Midbrain (tissue), 1 donor: ENCODE measurements around the gene ZSWIM7.
"Not testable (repeated sequence)": the region's sequence is repeated elsewhere in the genome, so short reads cannot be mapped to it uniquely, and the experiment has no call there.

Experiments
- DNase-seq: peaks from one replicate; lab custom pipeline; 2025; lab: John Stamatoyannopoulos, UW

ZSWIM7 gene

GRCh38 chr17:15957608-15958307, 41.7 kb downstream of the ZSWIM7 start:
- no peak for DNase-seq

- no peak for DNase-seq
Observed at GRCh38 chr17:15957206-15957605, 42.3 kb downstream of the ZSWIM7 start.

DNA sequence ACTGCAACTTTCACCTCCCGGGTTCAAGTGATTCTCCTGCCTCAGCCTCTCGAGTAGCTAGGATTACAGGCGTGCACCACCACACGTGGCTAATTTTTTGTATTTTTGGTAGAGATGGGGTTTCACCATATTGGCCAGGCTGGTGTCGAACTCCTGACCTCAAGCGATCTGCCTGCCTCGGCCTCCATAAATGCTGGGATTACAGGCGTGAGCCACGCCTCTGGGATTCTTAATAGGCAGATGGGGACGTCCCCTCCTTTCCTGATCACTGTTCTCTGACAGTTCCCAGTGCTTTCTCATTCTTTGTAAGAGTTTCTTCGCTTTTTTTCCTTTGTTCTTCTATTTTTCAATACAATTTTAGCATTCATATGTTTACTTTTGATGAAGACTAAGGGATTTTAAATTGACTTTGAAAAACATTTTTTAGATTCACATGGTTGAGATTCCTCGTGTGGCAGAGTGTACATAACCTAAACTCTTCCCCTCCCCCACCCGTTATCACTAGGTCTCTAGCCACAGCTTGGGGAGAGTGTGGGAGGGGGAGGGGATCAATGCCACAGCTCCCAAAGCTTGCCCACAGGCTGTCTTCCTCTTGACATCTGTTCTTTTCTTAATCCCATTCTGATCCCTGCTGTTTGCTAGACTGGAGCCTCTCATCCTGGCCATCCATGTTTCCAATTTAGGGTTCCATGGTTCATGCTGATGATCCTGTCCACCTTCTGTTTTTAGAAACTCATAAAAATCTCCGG, 43.5 kb downstream of the ZSWIM7 start:
- no peak for DNase-seq

DNA sequence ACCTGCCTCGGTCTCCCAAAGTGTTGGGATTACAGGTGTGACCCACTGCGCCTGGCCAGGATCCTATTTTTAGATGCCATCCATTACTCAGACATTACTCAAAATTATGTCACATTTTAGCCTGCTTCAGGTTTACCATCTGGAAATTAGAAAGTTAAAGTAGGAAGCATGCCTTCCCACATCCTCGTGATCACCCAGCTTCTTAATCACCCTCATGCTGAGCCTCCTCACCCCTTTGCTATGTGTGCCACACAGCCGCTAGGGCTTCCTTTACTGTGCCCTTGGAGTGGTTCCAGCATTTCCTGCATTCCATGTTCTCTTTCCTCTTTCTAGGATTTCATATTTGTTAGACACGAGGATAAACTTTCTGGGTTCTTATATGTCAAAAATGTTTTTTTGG, 45.3 kb downstream of the ZSWIM7 start:
- no peak for DNase-seq

DNA sequence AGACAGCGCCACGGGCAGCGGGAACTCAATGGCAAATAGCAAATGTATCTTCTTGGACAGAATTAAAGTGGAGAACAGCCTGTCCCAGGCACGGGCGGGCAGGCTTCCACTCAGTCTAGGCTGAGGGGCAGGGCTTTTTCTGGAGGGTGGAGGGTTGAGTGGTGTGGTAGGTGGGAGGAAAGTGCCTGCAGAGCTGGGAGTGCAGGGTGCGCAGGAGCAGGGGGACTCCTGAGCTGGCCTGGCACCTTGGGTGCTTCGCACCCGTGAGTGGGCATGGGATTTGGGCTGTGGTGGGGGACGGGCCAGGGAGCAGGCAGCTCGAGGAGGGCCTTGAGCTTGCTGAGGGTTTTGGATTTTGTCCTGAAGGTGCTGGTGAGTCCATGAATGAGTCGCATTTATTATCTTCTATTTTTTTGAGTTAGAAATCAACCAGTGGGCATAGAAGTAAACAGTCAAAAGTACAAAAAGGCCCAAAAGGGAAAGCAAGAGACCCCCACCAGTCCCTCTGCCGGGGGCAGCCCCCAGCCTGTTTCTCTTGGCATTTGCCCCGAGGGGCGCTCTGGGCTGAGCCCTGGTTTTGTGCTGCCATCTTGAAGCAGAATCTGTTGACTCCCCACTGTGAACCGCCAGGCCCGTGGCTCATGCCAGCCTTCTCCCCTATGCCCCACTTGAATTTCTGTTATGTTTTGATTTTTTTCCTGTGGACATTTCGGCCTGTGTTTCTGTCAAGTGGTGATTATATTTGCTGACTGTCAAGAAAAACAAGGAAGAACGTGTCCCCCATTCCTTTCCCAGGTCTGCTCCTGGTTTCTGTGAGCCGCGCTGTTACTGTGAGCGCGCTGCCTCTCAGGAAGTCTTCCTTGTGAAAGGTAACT, 46.4 kb downstream of the ZSWIM7 start:
- DNase-seq: no peak

GRCh38 chr17:15952048-15952532, 47.4 kb downstream of the ZSWIM7 start:
- DNase-seq: no peak

DNA sequence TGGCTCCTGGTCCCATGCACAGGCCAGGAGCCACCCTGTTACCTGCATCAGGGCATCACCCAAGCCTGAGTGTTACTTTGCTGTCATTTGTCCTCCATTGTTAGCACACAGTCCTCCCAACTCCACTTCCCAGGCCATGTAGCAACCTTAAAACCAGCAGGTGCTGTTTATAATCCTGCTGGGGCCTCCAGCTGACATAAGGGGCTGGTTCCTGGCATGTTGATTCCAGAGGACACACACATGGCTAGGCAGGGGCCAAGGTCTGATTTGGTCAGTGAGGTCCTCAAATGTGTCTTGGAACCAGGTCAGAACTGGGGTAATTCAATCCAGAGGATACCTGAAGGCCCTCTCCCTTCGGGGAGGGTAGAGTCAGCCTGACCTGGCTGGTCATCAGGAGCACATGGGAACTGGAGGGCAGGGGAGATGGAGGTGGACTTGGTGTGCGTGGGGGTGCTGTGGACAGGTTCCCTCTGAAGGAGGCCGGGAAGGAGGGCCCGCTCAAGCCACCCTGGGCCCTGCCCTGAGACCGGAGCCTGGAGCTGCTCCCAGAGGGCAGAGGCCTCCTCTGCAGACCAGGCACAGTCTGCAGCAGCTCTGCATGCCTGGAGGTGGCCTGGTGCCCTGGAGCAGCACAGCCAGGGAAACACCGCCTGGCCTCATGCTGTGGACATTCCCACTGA, 48.0 kb downstream of the ZSWIM7 start:
- DNase-seq: no peak

GRCh38 chr17:15947976-15948752, 51.3 kb downstream of the ZSWIM7 start:
- no peak for DNase-seq

- no peak for DNase-seq
Observed at GRCh38 chr17:15947271-15947670, 52.2 kb downstream of the ZSWIM7 start.

DNA sequence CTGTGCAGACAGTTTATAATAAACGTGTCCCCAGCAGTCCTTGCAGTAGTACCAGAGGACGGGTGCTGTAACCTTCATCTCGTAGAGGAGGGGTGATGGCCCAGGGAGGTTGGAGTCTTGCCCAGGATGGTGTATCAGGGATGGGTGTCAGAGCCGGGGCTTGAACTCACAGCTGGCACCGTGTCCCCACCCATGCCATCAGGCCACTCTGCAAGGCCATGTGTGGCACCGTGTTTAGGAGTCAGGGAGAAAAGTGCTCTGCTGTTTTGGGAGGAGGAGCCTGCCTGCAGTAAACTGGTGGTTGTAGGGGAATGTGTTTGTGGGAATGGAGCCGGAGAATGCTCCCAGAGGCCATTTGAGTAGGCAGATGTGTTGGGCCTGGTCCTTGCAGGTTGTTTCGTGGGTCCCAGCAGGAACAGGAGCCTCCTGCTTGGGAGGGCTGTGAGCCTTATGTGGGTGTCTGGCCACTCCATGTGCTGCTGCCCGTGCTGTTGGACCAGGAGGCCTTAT, 52.8 kb downstream of the ZSWIM7 start:
- no peak for DNase-seq

DNA sequence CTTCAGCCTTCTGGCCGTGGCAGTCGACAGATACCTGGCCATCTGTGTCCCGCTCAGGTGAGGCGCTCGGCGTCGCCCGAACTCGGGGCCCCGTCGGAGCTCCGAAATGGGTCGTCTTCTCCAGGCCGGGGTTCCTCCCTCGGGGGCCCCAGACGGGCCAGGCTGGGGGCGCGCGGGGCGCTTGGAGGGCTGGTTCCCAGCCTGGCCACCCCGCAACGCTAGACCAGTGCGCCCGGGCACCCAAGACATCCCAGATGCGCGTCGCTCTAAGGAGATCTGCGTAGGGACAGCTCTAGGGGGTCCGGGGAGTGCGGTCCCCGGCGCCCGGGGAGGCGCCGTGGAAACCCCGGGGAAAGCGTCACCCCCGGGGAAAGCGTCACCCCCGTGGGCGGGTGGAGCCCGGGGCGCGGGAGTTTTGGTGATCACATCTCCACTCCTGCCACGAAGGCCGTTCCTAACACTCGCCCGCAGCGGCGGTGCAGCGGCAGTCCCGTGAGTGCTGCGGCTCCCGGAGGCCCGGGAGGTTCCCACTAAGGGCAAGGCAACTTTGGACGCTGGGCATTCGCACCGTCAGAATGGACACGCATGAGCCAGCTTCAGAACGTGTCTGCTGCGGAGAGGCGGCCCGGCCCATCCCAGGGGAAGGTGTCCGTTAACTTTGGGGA, 53.8 kb downstream of the ZSWIM7 start:
- no peak for DNase-seq

DNA sequence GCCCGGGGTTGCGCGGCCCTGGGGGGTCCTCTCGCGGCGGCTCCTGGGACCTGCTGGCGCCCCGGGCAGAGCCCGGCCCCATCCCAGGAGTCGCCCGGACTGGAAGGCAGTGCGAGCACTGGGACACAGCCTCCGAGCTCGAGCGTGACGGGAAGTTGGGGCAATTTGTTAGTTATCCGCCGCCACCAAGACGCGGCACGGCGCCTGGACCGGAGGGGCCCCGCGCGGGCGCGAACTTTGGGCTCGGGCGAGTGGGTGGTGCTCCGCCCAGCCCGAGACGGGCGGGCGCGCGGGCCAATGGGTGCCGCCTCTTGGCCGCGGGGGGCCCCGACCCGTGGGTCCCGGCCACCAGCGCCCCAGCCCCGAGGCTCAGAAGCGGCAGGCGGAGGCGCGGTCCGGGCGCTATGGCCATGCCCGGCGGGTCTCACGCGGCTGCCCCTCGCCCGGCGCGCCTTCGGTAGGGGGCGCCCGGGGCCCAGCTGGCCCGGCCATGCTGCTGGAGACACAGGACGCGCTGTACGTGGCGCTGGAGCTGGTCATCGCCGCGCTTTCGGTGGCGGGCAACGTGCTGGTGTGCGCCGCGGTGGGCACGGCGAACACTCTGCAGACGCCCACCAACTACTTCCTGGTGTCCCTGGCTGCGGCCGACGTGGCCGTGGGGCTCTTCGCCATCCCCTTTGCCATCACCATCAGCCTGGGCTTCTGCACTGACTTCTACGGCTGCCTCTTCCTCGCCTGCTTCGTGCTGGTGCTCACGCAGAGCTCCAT, 54.6 kb downstream of the ZSWIM7 start, which contains the start of gene ADORA2B:
TSS of gene ADORA2B (plus strand) at position 372 of the 768 bp plus-strand sequence. CDS start at position 491, 119 bp downstream.
- DNase-seq: peak; percentile 34

GRCh38 chr17:15943971-15944758, 55.3 kb downstream of the ZSWIM7 start:
- DNase-seq: no peak

- DNase-seq: no peak
Observed at GRCh38 chr17:15942207-15942833, 57.2 kb downstream of the ZSWIM7 start.

DNA sequence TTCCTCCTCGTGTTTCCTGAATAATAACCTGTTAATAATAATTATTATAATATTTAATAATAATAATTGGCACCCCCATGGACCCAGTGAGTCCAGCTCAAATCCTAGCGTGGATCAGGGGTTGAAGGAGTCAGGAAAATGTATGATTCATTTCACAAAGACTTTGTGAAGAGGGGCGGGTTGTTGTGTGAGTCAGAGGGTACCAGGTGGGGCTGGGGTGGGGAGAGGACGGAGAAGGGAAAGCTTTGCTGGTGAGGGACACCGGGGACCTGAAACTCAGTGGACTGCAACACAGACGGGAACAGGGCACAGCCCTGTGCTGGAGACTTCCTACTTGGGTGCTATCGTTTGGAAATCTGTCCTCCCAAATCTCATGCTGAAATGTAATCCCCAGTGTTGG, 57.7 kb downstream of the ZSWIM7 start:
- no peak for DNase-seq

- not testable (repeated sequence) for DNase-seq
Observed at GRCh38 chr17:15936481-15936880, 63.0 kb downstream of the ZSWIM7 start.

GRCh38 chr17:15935891-15936290, 63.6 kb downstream of the ZSWIM7 start:
- DNase-seq: no peak

DNA sequence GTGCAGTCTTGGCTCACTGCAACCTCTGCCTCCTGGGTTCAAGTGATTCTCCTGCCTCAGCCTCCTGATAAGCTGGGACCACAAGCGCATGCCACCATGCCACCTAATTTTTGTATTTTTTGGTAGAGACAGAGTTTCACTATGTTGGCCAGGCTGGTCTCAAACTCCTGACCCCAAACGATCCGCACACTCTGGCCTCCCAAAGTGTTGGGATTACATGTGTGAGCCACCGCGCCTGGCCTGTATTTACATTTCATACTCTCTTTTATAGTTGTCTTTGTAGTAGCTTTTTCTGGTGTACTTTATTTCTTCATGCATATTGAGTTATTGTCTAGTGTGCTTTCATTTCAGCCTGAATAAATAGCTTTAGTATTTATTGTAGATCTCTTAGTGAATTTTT, 64.6 kb downstream of the ZSWIM7 start:
- DNase-seq: no peak
